AG04450 (cell line): ENCODE measurements around the gene KCNIP2. TPM values are rescaled to one million over a fixed set of nuclear protein-coding genes. Genes with fewer than 3 reads are reported as not detected.

Experiments used
- CTCF ChIA-PET: fragments of 300-600, 350-600 bp; formaldehyde crosslinking; extraction: SDS; loops from one replicate; lab custom pipeline; 2022; ENCODE audit warnings: antibody characterized with exemption, inconsistent platforms; lab: Charles Lee
- POLR2A ChIA-PET: fragments of 350-600 bp; formaldehyde crosslinking; extraction: SDS; loops from one replicate; lab custom pipeline; 2021; ENCODE audit warnings: antibody characterized with exemption, inconsistent platforms; lab: Yijun Ruan, JAX
- DNase-seq: peaks from one replicate; pipeline ENCODE4 v3.0.0-alpha.2; 2011; ENCODE audit warnings: low read depth, low spot score
- H3K27ac ChIP-seq: one replicate; pipeline ENCODE4 v1.5.1; 2012; ENCODE audit warnings: low read depth, low read length, control low read depth
- H3K27me3 ChIP-seq: one replicate; pipeline ENCODE4 v1.6.0; 2012; ENCODE audit warnings: low read length; ENCODE audit not compliant: control insufficient read depth, insufficient read depth
- H3K4me3 ChIP-seq: 2 replicates; pipeline ENCODE4 v1.5.1; 2011; ENCODE audit warnings: mild to moderate bottlenecking, low read depth, low read length, control low read depth
- H3K9me3 ChIP-seq: 2 replicates; pipeline ENCODE4 v1.5.1; 2012; ENCODE audit warnings: low read length; ENCODE audit not compliant: control insufficient read depth, insufficient read depth
- CTCF ChIP-seq: IDR thresholded peaks from 2 replicates; pipeline ENCODE4 v1.5.1; 2011; ENCODE audit warnings: low read depth, low read length, control low read depth, inconsistent platforms
- polyA plus RNA-seq: library from polyadenylated mRNA; depleted of rRNA; stranded (reverse); fragments of >200 nt; gene quantifications from 2 replicates; pipeline ENCODE4 v1.2.3, GENCODE V29; 2011

The KCNIP2 gene
- polyA plus RNA-seq, 1 experiment = 0.40 TPM

- CTCF ChIA-PET = interaction anchor here (1.2 to 3.1 kb wide), 3 partner anchors 16 to 153 kb away, joined by 4 to 14 read pairs (median 5); no protein-coding TSS in a partner anchor
- no peak for TF ChIP-seq CTCF
- POLR2A ChIA-PET = interaction anchor here (0.5 to 0.7 kb wide), 3 partner anchors 11 to 230 kb away, joined by 3 read pairs; no protein-coding TSS in a partner anchor
These were observed 13.0 kb upstream of the KCNIP2 start for GRCh38 chr10:101856626-101857025.

GRCh38 chr10:101851411-101852116 lies 8.0 kb upstream of the KCNIP2 start:
- Histone ChIP-seq H3K9me3 (no peaks in the 10 kb centered on the region), H3K27me3 (no peaks in the 10 kb centered on the region), H3K27ac (no peak overlapping the region), H3K4me3 (no peak overlapping the region)
- ChIA-PET CTCF (interaction anchor here (0.8 to 4.7 kb wide), 4 partner anchors 11 to 221 kb away, joined by 3 to 28 read pairs (median 3); no protein-coding TSS in a partner anchor), POLR2A (no interaction called here)
- no peak for TF ChIP-seq CTCF
- DNase-seq = no peak

More at GRCh38 chr10:101856626-101857025, 13.0 kb upstream of the KCNIP2 start:
- Histone ChIP-seq H3K27ac (no peak overlapping the region), H3K9me3 (peaks cover 3% of the 10 kb centered on the region; the same call in 1 of the 2 replicates), H3K27me3 (no peaks in the 10 kb centered on the region), H3K4me3 (no peak overlapping the region)
- no peak for DNase-seq

- no peak for TF ChIP-seq CTCF
- POLR2A ChIA-PET = interaction anchor here (0.7 kb wide), 1 partner anchor 102 kb away, joined by 14 read pairs; no protein-coding TSS in a partner anchor
- H3K27ac ChIP-seq = no peak overlapping the region
- no peaks in the 10 kb centered on the region for H3K9me3 ChIP-seq
- no peak for DNase-seq
- H3K27me3 ChIP-seq = no peaks in the 10 kb centered on the region
- CTCF ChIA-PET = interaction anchor here (0.6 to 4.7 kb wide), 5 partner anchors 10 to 222 kb away, joined by 3 to 28 read pairs (median 3); no protein-coding TSS in a partner anchor
- no peak overlapping the region for H3K4me3 ChIP-seq
These were observed 7.1 kb upstream of the KCNIP2 start for GRCh38 chr10:101850749-101851148.

- Histone ChIP-seq H3K4me3 (no peak overlapping the region), H3K9me3 (no peaks in the 10 kb centered on the region), H3K27me3 (peaks cover 3% of the 10 kb centered on the region), H3K27ac (no peak overlapping the region)
- no peak for TF ChIP-seq CTCF
- ChIA-PET CTCF (interaction anchor here (0.6 to 4.7 kb wide), 7 partner anchors 8 to 382 kb away, joined by 3 to 28 read pairs (median 4); no protein-coding TSS in a partner anchor), POLR2A (no interaction called here)
- DNase-seq = no peak
These were observed 5.3 kb upstream of the KCNIP2 start for GRCh38 chr10:101848894-101849351.

GRCh38 chr10:101848408-101848807 lies 4.8 kb upstream of the KCNIP2 start:
- Histone ChIP-seq H3K4me3 (no peak overlapping the region), H3K27ac (no peak overlapping the region), H3K9me3 (no peaks in the 10 kb centered on the region), H3K27me3 (peaks cover 3% of the 10 kb centered on the region)
- DNase-seq = no peak
- POLR2A ChIA-PET = interaction anchor here (0.6 kb wide), 1 partner anchor 8 kb away, joined by 4 read pairs; no protein-coding TSS in a partner anchor
- TF ChIP-seq CTCF = no peak
- CTCF ChIA-PET = interaction anchor here (0.6 to 4.7 kb wide), 7 partner anchors 8 to 382 kb away, joined by 3 to 28 read pairs (median 4); no protein-coding TSS in a partner anchor
